Lower leg skin (tissue), 4 donors: ENCODE results near the gene LRRC8B. TPM values are rescaled to one million over a fixed set of nuclear protein-coding genes. Genes with fewer than 3 reads are reported as not detected.

Experiments used
- DNase-seq, 2 donors: peaks; one replicate each; pipeline ENCODE4 v3.0.0-alpha.2; 2019; ENCODE audit warnings: low spot score in 2 of 2
- H3K4me3 ChIP-seq: fragments of 200-600 bp; sonication (generic); 2 replicates; pipeline ENCODE4 v1.5.1; 2017; ENCODE audit warnings: mild to moderate bottlenecking, low read depth; ENCODE audit not compliant: poor library complexity, severe bottlenecking
- POLR2A ChIP-seq, 2 donors: fragments of 450-650 bp; IDR thresholded peaks; one replicate each; pipeline ENCODE4 v1.6.1; 2016 to 2017; ENCODE audit warnings: antibody characterized with exemption in 2 of 2, mild to moderate bottlenecking in 1 of 2, moderate library complexity in 1 of 2
- WGBS, 2 donors: methylation state at CpG; one replicate each; pipeline ENCODE4 v1.1.5; 2018; 5-methylcytosine and 5-hydroxymethylcytosine counted together
- intact Hi-C: fragments of 100-400 bp; cut with DNase I; formaldehyde crosslinking; loops from one replicate; pipeline ENCODE4 v1.15.0; 2023; ENCODE audit warnings: low total_unique reads
- total RNA-seq, 4 donors: library from RNA; depleted of rRNA; stranded (reverse); fragments of >200 nt; gene quantifications; one replicate each; pipeline ENCODE4 v1.1.0, GENCODE V29; 2016
- TF ChIP-seq, protein P1 (sequence below), 3 donors: fragments of 450-650 bp; IDR thresholded peaks; one replicate each; pipeline ENCODE4 v1.5.1; 2016; ENCODE audit warnings: antibody characterized with exemption in 3 of 3, mild to moderate bottlenecking in 3 of 3, moderate library complexity in 2 of 3

LRRC8B gene
- total RNA-seq, 4 donors from 2014 or later: 12.2 to 26.2 (median 13.1) TPM

DNA sequence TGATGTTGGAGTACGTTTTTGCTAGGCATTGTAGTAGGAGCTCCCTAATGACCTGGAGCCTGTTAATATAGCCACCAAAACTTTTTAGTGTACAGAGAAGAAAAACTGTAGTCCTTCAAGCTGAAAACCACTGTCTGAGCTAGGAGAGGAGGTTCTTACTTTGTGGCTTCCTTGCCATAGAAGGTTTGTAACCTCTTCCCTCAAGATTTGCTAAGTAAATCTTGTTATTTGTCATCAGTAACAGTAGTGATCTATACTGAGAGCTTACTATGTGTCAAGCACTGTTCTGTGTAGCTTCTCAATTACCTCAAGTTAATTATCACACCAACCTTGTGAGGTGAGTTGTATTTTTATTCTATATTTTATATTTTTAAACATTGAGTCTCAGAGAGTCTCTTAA, 87.1 kb downstream of the LRRC8B start:
- no peak for DNase-seq
- H3K4me3 ChIP-seq: no peak overlapping the region
- no peak for TF ChIP-seq POLR2A (IDR thresholded peaks at IDR 0.05)
- TF ChIP-seq, protein P1, sequence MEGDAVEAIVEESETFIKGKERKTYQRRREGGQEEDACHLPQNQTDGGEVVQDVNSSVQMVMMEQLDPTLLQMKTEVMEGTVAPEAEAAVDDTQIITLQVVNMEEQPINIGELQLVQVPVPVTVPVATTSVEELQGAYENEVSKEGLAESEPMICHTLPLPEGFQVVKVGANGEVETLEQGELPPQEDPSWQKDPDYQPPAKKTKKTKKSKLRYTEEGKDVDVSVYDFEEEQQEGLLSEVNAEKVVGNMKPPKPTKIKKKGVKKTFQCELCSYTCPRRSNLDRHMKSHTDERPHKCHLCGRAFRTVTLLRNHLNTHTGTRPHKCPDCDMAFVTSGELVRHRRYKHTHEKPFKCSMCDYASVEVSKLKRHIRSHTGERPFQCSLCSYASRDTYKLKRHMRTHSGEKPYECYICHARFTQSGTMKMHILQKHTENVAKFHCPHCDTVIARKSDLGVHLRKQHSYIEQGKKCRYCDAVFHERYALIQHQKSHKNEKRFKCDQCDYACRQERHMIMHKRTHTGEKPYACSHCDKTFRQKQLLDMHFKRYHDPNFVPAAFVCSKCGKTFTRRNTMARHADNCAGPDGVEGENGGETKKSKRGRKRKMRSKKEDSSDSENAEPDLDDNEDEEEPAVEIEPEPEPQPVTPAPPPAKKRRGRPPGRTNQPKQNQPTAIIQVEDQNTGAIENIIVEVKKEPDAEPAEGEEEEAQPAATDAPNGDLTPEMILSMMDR (IDR thresholded peaks at IDR 0.05): no peak
- 83 to 89% methylated on average over 1 of the region's 1 CpG for WGBS, 2 donors
- intact Hi-C loops: no loop called here

GRCh38 chr1:89613928-89614327, 89.3 kb downstream of the LRRC8B start:
- intact Hi-C loops: no loop called here
- DNase-seq: no peak
- WGBS, 2 donors: 84 to 92% methylated on average over 7 of the region's 7 CpGs
- TF ChIP-seq, protein P1 (IDR thresholded peaks at IDR 0.05): no peak
- TF ChIP-seq POLR2A (IDR thresholded peaks at IDR 0.05): no peak
- no peak overlapping the region for H3K4me3 ChIP-seq

- peak in 1 of 2 donors; percentile 53 for DNase-seq
- intact Hi-C loops: no loop called here
- TF ChIP-seq POLR2A (IDR thresholded peaks at IDR 0.05): no peak
- TF ChIP-seq, protein P1 (IDR thresholded peaks at IDR 0.05): no peak
- H3K4me3 ChIP-seq: no peak overlapping the region
- WGBS, 2 donors: 28 to 40% methylated on average over 3 of the region's 3 CpGs
These were observed 91.3 kb downstream of the LRRC8B start for GRCh38 chr1:89615676-89616598.

DNA sequence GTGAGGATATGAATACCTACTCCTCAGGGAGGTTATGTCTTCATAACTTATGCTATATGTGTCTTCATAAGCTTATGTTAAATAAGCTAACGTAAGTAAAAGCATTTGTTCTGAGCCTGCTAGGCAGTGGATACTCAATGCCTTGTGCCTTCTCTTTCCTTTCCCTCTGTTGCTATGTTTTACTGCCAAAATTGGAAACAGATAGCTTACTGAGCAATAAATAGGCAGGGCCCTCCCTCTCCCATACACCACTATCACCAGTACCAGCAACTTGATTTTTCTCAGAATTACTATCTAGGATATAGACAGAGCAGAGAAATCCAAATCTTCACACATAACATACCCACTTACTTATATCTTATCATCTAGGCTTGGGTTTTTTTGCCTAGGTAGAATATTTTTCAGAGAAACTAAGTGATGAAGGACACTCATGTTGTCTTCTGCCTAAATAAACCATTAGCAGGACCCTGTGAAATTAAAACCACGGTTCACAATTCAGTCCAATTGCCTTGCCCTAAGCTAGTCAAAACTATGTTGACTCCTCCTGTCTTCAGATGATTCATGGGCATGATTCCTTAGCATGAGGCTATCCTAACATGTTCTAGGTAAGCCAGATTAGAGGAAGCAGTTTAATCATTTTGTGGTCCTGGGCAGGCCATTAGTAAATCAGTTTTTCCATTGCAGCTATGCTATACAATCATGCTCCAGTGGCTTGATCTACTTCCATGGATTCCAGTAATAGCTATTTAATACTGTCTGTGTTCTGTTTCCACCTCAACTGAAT, 92.4 kb downstream of the LRRC8B start:
- DNase-seq: no peak
- no peak overlapping the region for H3K4me3 ChIP-seq
- intact Hi-C loops: no loop called here
- TF ChIP-seq, protein P1 (IDR thresholded peaks at IDR 0.05): no peak
- no peak for TF ChIP-seq POLR2A (IDR thresholded peaks at IDR 0.05)
- 46 to 66% methylated on average over 2 of the region's 2 CpGs for WGBS, 2 donors

- intact Hi-C loops: no loop called here
- WGBS, 2 donors: 86 to 96% methylated on average over 3 of the region's 3 CpGs
These were observed 96.0 kb downstream of the LRRC8B start for GRCh38 chr1:89620664-89621063.

More at GRCh38 chr1:89620664-89621063, 96.0 kb downstream of the LRRC8B start:
- no peak for DNase-seq
- no peak for TF ChIP-seq POLR2A (IDR thresholded peaks at IDR 0.05)
- TF ChIP-seq, protein P1 (IDR thresholded peaks at IDR 0.05): no peak
- no peak overlapping the region for H3K4me3 ChIP-seq
